Measurements from ENCODE around the gene SLC9A4. TPM values are rescaled to one million over a fixed set of nuclear protein-coding genes. Genes with fewer than 3 reads are reported as not detected.

Gene SLC9A4
- total RNA-seq, 8 experiments from 2014 or later = 0.13 to 2.2 (median 1.2) TPM; not detected in 2

DNA sequence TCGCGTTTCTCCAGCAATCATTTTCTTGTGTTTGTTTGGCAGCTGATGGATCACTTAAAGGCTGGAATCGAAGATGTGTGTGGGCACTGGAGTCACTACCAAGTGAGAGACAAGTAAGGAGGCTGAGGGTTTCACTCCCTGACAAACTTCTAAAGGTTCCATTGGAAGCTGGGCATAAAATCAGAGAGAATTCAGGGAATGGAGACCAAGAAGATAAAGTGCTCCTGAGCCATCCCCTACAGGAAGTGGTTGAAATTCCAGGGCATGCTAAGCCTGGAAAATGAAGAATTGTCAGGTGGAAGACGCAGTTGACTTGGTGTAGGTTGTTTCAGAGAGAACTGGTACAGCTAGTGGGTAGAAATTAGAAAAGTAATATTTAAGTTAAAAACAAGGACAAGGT lies 39.1 kb downstream of the SLC9A4 start:
- no peak for ATAC-seq (replicated peaks in 6 of 8)
- in situ Hi-C loops (cut with MboI; ENCODE audit: low pct_unique_long_range_greater_than_20kb in 2 of 9, low sequenced_read_pairs in 9 of 9, unreplicated experiment in 9 of 9) = no loop called here
- WGBS, 10 experiments = 53 to 100% (median 82%) methylated on average over 1 to 3 of the region's 4 CpGs; no CpG with 5 or more reads in 2 of the 10 experiments
- H3K4me3 ChIP-seq = no peak overlapping the region
- no peak overlapping the region for H3K27ac ChIP-seq
- no peaks in the 10 kb centered on the region for H3K4me1 ChIP-seq (replicated peaks in 1 of 2)

DNA sequence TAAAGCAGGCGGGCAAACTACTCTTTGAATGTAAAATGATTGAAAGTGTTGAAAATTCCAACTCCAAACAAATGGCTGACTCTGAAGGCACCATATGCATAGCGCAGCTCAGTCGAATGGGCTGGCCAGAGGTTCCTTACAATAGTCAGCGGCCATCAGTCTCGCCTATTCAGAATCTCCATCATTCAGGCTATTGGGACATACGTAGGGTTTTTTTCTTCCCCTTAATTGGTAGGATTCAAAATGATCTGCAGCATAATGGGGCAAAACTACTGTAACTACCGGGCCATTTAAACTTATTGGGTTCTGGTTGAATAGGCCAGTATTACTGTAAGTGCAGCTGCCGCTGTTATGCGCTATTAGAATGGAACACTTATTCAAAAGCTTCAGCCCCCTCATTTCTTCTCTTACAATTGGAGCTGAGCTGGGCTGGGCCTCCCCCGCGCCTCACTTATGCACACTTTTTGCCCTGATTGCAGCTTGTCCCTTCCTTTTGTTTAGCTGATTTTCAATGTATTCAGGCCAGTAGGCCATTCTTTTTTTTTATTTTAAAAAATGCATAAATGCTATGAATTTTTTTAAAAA lies 40.4 kb downstream of the SLC9A4 start:
- H3K27ac ChIP-seq = no peak overlapping the region
- H3K4me3 ChIP-seq = no peak overlapping the region
- WGBS, 10 experiments = 78 to 100% (median 86%) methylated on average over 3 to 9 of the region's 11 CpGs
- in situ Hi-C loops (cut with MboI; ENCODE audit: low pct_unique_long_range_greater_than_20kb in 2 of 9, low sequenced_read_pairs in 9 of 9, unreplicated experiment in 9 of 9) = no loop called here
- peak in 4 of 8 experiments; percentile 39 to 77 (median 55) for ATAC-seq (replicated peaks in 6 of 8)
- no peaks in the 10 kb centered on the region for H3K4me1 ChIP-seq (replicated peaks in 1 of 2)

DNA sequence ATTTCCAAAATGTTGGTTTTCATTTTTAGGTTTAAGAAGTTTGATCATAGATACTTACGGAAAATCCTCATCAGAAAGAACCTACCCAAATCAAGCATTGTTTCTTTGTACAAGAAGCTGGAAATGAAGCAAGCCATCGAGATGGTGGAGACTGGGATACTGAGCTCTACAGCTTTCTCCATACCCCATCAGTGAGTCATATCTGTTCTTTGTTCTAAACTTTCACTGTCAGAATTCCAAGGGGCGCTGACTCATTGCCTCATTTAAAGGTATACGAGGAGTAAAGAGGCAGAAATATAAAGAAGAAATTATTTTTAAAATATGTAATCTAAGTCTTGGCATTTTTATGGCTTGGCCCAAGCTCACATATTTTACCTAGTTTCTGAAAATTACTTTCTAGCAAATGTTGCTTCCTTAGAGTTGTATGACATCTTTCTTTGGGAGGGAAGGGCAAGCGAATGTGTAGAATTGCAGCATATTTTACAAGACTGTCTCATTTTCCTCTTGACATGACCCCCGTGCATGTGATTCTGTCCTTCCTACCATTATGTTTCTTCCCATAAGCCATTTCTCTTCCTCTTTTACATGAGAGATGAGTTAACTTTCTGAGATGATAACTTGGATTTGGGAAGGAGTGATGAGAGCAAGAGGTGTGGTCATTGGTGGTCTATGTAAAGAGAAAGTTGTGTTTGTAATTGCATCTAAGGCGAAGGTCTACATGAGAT lies 41.2 kb downstream of the SLC9A4 start:
- in situ Hi-C loops (cut with MboI; ENCODE audit: low pct_unique_long_range_greater_than_20kb in 2 of 9, low sequenced_read_pairs in 9 of 9, unreplicated experiment in 9 of 9) = no loop called here
- WGBS, 10 experiments = 19 to 86% (median 67%) methylated on average over 1 to 6 of the region's 7 CpGs
- no peak overlapping the region for H3K4me3 ChIP-seq
- no peak overlapping the region for H3K27ac ChIP-seq
- peak in 7 of 8 experiments; percentile 52 to 99 (median 72) for ATAC-seq (replicated peaks in 6 of 8)
- peaks cover 0 to 3% of the 10 kb centered on the region in 2 donors for H3K4me1 ChIP-seq (replicated peaks in 1 of 2)

DNA sequence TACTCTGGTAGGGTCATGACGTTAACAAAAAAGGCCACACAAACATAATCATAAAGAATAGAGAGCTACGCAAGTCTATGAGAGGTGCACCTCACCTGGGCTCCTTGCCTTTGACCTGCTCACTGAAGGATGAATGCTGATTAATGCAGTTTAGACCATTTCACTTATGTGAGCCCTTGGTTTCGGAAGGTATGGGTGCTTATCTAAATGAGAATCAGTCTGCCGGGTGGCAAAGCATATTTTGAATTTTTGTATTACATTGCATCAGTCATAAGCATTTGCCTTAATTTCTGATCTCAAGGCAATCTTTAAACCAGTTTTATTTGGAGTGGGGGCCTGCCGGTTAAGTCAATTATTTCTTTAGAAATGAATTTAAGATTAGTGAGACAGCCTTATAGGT lies 42.8 kb downstream of the SLC9A4 start:
- 47 to 100% (median 81%) methylated on average over 1 to 5 of the region's 5 CpGs; no CpG with 5 or more reads in 2 of the 10 experiments for WGBS, 10 experiments
- in situ Hi-C loops (cut with MboI; ENCODE audit: low pct_unique_long_range_greater_than_20kb in 2 of 9, low sequenced_read_pairs in 9 of 9, unreplicated experiment in 9 of 9) = no loop called here
- H3K4me1 ChIP-seq (replicated peaks in 1 of 2) = peaks cover 2 to 3% of the 10 kb centered on the region in 2 donors
- no peak for ATAC-seq (replicated peaks in 6 of 8)
- H3K4me3 ChIP-seq = no peak overlapping the region
- no peak overlapping the region for H3K27ac ChIP-seq

DNA sequence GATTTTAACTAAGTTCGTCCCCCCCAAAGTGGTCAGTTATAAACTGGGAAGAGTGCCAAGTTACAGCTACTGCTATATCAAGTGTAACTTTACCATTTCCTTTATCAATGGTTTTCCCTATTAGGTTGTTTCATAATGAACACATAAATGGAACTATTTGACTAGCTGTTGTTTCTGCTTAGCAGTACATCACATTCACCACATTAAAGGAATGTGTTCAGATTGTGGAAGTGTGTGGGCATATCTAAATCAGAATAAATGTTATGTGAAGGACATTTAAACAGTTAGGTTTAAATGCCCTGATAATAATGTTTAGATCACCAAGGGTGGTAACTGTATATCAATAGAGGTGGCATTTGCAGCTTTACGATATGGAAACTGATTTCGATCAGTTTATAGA lies 45.1 kb downstream of the SLC9A4 start:
- Histone ChIP-seq H3K4me3 (no peak overlapping the region), H3K27ac (no peak overlapping the region), H3K4me1 (replicated peaks in 1 of 2) (peaks cover 2 to 3% of the 10 kb centered on the region in 2 donors)
- WGBS, 10 experiments = 73 to 100% (median 86%) methylated on average over 1 to 3 of the region's 3 CpGs
- no peak for ATAC-seq (replicated peaks in 6 of 8)
- in situ Hi-C loops (cut with MboI; ENCODE audit: low pct_unique_long_range_greater_than_20kb in 2 of 9, low sequenced_read_pairs in 9 of 9, unreplicated experiment in 9 of 9) = no loop called here

DNA sequence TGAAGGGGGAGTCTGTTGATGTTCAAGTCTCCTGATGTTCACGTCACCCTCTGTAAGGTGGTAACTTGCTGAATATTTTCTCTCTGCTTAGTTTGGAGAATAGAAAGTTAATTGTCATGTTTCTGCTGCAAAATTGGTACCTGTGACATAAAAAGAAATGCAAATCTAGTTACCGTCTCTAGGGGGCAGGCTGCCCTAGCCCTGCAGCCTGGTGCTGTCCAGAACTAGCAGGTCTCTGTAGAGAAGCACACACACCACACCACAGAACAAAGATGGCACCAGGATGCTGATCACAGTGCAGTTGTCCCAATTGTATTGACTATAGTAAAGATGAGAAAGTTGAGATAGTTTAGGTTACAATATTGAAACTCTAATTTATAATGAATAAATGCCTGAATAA lies 47.0 kb downstream of the SLC9A4 start:
- WGBS, 10 experiments = 0 to 43% (median 14%) methylated on average over 1 to 2 of the region's 2 CpGs; no CpG with 5 or more reads in 5 of the 10 experiments
- ATAC-seq (replicated peaks in 6 of 8) = peak in 4 of 8 experiments; percentile 30 to 76 (median 70)
- H3K27ac ChIP-seq = no peak overlapping the region
- H3K4me3 ChIP-seq = no peak overlapping the region
- peaks cover 2 to 3% of the 10 kb centered on the region in 2 donors for H3K4me1 ChIP-seq (replicated peaks in 1 of 2)
- in situ Hi-C loops (cut with MboI; ENCODE audit: low pct_unique_long_range_greater_than_20kb in 2 of 9, low sequenced_read_pairs in 9 of 9, unreplicated experiment in 9 of 9) = loop anchor here in 1 of 9 experiments (10.0 kb wide), 1 partner anchor 65 kb away; no protein-coding TSS in a partner anchor

DNA sequence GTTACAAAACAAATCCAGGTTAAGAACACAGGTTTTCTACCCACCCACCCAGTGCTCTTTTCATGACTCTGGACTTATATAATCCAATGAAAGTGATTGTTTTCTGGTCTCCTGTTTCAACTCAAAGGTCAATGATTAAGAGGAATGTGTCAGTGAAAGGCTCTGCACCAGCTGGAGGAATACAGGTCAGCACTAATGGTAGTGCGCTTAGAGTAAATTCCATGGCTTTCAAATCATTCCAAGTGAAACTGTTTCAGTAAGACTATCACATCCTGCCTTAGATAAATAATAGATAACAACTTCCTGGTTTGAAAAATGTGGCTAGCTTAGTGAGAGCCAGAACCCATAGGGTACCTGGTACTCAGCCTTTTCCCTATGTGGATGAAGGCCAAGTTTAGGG lies 47.8 kb downstream of the SLC9A4 start:
- no peak overlapping the region for H3K4me3 ChIP-seq
- H3K27ac ChIP-seq = no peak overlapping the region
- no peak for ATAC-seq (replicated peaks in 6 of 8)
- H3K4me1 ChIP-seq (replicated peaks in 1 of 2) = peaks cover 2 to 3% of the 10 kb centered on the region in 2 donors
- in situ Hi-C loops (cut with MboI; ENCODE audit: low pct_unique_long_range_greater_than_20kb in 2 of 9, low sequenced_read_pairs in 9 of 9, unreplicated experiment in 9 of 9) = loop anchor here in 1 of 9 experiments (10.0 kb wide), 1 partner anchor 64 kb away; no protein-coding TSS in a partner anchor
- WGBS, 10 experiments = 33 to 100% (median 93%) methylated on average over 1 of the region's 1 CpG; no CpG with 5 or more reads in 4 of the 10 experiments

DNA sequence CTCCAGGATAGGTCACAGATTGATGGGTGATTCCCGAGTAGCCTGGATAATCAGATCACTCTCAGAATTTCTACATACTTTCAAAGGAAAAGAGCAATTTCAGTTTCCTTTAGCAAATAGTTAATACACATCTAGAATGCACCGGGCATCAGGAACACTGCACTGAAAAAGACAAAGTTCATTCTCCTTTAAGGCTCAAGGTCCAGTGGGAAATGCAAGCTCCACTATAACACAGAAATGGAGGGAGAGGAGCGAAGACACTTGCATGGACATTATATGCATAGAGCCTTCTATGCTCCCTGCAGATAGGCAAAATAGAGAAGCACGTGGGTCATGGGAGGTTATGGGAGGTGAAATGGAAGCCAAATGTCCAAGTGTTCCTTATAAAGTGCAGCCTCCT lies 49.1 kb downstream of the SLC9A4 start:
- ATAC-seq (replicated peaks in 6 of 8) = no peak
- peaks cover 2 to 3% of the 10 kb centered on the region in 2 donors for H3K4me1 ChIP-seq (replicated peaks in 1 of 2)
- no peak overlapping the region for H3K4me3 ChIP-seq
- in situ Hi-C loops (cut with MboI; ENCODE audit: low pct_unique_long_range_greater_than_20kb in 2 of 9, low sequenced_read_pairs in 9 of 9, unreplicated experiment in 9 of 9) = loop anchor here in 1 of 9 experiments (10.0 kb wide), 1 partner anchor 63 kb away; no protein-coding TSS in a partner anchor
- no peak overlapping the region for H3K27ac ChIP-seq
- WGBS, 10 experiments = 0 to 100% (median 55%) methylated on average over 1 to 4 of the region's 4 CpGs; no CpG with 5 or more reads in 3 of the 10 experiments

DNA sequence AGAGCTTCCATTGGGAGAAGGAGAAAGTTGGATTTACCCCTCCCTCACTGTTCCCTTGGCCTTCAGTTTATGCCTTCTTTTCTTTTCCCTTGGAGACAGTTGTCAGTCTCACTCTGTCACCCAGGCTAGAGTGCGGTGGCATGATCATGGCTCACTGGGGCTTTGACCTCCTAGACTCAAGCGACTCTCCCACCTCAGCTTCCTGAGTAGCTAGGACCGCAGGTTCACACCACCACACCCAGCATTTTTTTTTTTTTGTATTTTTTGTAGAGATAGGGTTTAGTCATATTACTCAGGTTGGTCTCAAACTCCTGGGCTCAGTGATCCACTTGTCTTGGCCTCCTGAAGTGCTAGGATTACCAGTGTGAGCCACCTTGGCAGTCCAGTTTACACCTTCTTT lies 49.9 kb downstream of the SLC9A4 start:
- 49 to 100% (median 85%) methylated on average over 1 to 3 of the region's 3 CpGs; no CpG with 5 or more reads in 2 of the 10 experiments for WGBS, 10 experiments
- H3K4me1 ChIP-seq (replicated peaks in 1 of 2) = peaks cover 2 to 3% of the 10 kb centered on the region in 2 donors
- ATAC-seq (replicated peaks in 6 of 8) = no peak
- H3K27ac ChIP-seq = no peak overlapping the region
- H3K4me3 ChIP-seq = no peak overlapping the region
- in situ Hi-C loops (cut with MboI; ENCODE audit: low pct_unique_long_range_greater_than_20kb in 2 of 9, low sequenced_read_pairs in 9 of 9, unreplicated experiment in 9 of 9) = loop anchor here in 1 of 9 experiments (10.0 kb wide), 1 partner anchor 62 kb away; no protein-coding TSS in a partner anchor

DNA sequence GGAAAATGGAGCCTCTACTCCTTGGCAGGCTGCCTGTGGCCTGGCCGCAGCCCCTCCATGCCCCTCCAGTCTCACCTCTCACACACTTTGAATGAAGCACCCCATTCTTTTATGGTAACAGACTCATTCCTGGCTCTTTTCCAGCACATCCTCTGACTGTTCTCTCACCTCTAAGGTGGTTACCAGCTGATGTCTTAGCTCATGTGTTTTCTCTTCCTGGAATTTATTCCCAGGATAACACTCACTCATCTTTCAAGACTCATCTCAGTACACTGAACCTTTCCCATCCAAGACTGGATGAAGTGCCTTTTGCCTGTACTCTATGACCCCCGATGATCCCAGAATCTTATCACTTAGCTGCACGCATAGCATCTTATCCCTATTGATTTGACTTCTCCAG lies 50.6 kb downstream of the SLC9A4 start:
- in situ Hi-C loops (cut with MboI; ENCODE audit: low pct_unique_long_range_greater_than_20kb in 2 of 9, low sequenced_read_pairs in 9 of 9, unreplicated experiment in 9 of 9) = loop anchor here in 1 of 9 experiments (10.0 kb wide), 1 partner anchor 61 kb away; no protein-coding TSS in a partner anchor

DNA sequence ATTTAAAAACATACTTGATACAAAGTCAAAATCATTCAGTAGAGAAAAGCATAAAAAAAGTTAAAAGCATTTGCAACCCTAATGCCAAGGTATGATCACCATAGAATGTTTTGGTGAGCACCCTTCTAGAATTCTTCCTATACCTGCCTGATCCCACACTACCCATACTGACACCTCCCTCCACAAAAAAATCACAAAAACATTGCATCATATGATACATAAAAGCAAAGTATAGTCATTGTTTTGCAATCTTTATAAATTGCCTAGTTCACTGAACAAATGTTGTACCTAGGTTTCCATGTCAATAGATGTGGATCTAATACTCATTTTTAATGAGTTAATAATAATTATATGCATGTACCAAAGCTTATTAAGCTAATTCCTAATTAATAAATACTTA lies 54.1 kb downstream of the SLC9A4 start:
- H3K4me1 ChIP-seq (replicated peaks in 1 of 2) = no peaks in the 10 kb centered on the region
- ATAC-seq (replicated peaks in 6 of 8) = no peak
- no peak overlapping the region for H3K27ac ChIP-seq
- in situ Hi-C loops (cut with MboI; ENCODE audit: low pct_unique_long_range_greater_than_20kb in 2 of 9, low sequenced_read_pairs in 9 of 9, unreplicated experiment in 9 of 9) = loop anchor here in 1 of 9 experiments (10.0 kb wide), 1 partner anchor 58 kb away; no protein-coding TSS in a partner anchor
- no peak overlapping the region for H3K4me3 ChIP-seq

More for the DNA sequence above, 50.6 kb downstream of the SLC9A4 start:
- peaks cover 2 to 3% of the 10 kb centered on the region in 2 donors for H3K4me1 ChIP-seq (replicated peaks in 1 of 2)
- WGBS, 10 experiments = 25 to 100% (median 68%) methylated on average over 1 to 3 of the region's 3 CpGs; no CpG with 5 or more reads in 4 of the 10 experiments
- no peak for ATAC-seq (replicated peaks in 6 of 8)
- no peak overlapping the region for H3K4me3 ChIP-seq
- no peak overlapping the region for H3K27ac ChIP-seq

DNA sequence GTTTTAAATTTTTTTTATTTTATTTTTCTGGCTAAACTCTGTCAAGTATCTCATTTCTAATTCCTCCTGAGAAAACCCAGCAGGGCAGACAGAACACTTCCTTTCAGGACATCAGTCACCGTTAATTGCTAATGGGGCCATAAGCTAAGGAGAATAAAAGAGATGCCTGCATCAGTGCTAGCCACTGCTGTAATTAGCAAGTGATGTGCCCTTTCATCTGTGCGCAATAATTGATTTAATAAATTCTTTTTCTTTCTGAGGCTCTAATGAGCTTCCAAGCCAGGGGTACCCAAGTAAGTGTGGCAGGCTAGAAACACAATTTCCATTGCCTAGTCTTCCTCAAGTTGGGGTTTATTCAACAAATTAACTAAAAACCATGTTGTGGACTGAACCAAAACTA lies 65.5 kb downstream of the SLC9A4 start:
- ATAC-seq (replicated peaks in 6 of 8) = no peak
- 13 to 75% (median 50%) methylated on average over 1 to 2 of the region's 2 CpGs; no CpG with 5 or more reads in 1 of the 10 experiments for whole genome bisulfite sequencing, 10 experiments
- Histone ChIP-seq H3K4me3 (no peak overlapping the region), H3K4me1 (replicated peaks in 1 of 2) (no peaks in the 10 kb centered on the region), H3K27ac (no peak overlapping the region)
- in situ Hi-C loops (cut with MboI; ENCODE audit: low pct_unique_long_range_greater_than_20kb in 2 of 9, low sequenced_read_pairs in 9 of 9, unreplicated experiment in 9 of 9) = no loop called here

DNA sequence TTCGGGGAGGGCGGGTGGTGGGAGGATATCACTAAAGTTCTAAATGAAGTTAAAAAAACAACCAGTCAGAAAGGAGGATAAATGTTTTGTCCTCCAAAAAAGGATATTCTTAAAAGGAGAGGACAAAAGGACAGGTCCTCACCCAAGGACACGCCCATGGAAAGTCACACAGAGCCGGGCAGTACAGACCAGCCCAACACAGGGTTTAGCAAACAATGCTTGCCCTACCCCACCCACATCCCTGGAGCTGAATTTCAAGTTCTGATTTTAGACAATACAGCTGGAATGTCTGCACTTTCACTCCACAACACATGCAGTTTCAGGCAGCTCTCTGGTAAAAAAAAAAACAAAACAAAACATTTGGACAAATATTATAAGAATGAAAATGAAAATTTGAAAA lies 67.9 kb downstream of the SLC9A4 start:
- Histone ChIP-seq H3K4me3 (no peak overlapping the region), H3K4me1 (replicated peaks in 1 of 2) (no peaks in the 10 kb centered on the region), H3K27ac (no peak overlapping the region)
- in situ Hi-C loops (cut with MboI; ENCODE audit: low pct_unique_long_range_greater_than_20kb in 2 of 9, low sequenced_read_pairs in 9 of 9, unreplicated experiment in 9 of 9) = no loop called here
- ATAC-seq (replicated peaks in 6 of 8) = peak in 3 of 8 experiments; percentile 38 to 81 (median 56)
- WGBS, 10 experiments = 0 to 78% (median 43%) methylated on average over 1 to 3 of the region's 4 CpGs; no CpG with 5 or more reads in 3 of the 10 experiments

Data from motor neuron (in vitro differentiated cells).